HG03196 (cell line): ENCODE measurements around the gene DDX31.

Experiments used
- ATAC-seq: cut with Tn5 transposase; IDR thresholded peaks from one replicate; pipeline ENCODE4 v1.9.1; 2021; ENCODE audit not compliant: unreplicated experiment

Gene DDX31

GRCh38 chr9:132637351-132637750, 32.4 kb downstream of the DDX31 start:
- no peak for ATAC-seq

GRCh38 chr9:132634327-132634726, 35.5 kb downstream of the DDX31 start:
- no peak for ATAC-seq

GRCh38 chr9:132632413-132633129, 37.2 kb downstream of the DDX31 start:
- ATAC-seq: no peak

GRCh38 chr9:132631685-132632084, 38.1 kb downstream of the DDX31 start:
- ATAC-seq: no peak

- no peak for ATAC-seq
Observed at GRCh38 chr9:132631280-132631679, 38.5 kb downstream of the DDX31 start.

GRCh38 chr9:132630811-132631210, 39.0 kb downstream of the DDX31 start:
- ATAC-seq: no peak

- no peak for ATAC-seq
Observed at GRCh38 chr9:132630116-132630515, 39.7 kb downstream of the DDX31 start.

- ATAC-seq: no peak
Observed at GRCh38 chr9:132628746-132629145, 41.0 kb downstream of the DDX31 start.

GRCh38 chr9:132627594-132627993, 42.2 kb downstream of the DDX31 start:
- ATAC-seq: no peak

GRCh38 chr9:132627106-132627505, 42.7 kb downstream of the DDX31 start:
- no peak for ATAC-seq

- ATAC-seq: no peak
Observed at GRCh38 chr9:132626285-132626684, 43.5 kb downstream of the DDX31 start.

GRCh38 chr9:132622159-132622558, 47.6 kb downstream of the DDX31 start:
- no peak for ATAC-seq

- ATAC-seq: no peak
Observed at GRCh38 chr9:132616725-132617124, 53.1 kb downstream of the DDX31 start.

GRCh38 chr9:132615774-132616173, 54.0 kb downstream of the DDX31 start:
- no peak for ATAC-seq

- ATAC-seq: no peak
Observed at GRCh38 chr9:132614324-132614723, 55.5 kb downstream of the DDX31 start.

- ATAC-seq: no peak
Observed at GRCh38 chr9:132610661-132611060, 59.1 kb downstream of the DDX31 start.

- ATAC-seq: no peak
Observed at GRCh38 chr9:132609829-132610228, 60.0 kb downstream of the DDX31 start.

GRCh38 chr9:132609184-132609583, 60.6 kb downstream of the DDX31 start:
- no peak for ATAC-seq

- no peak for ATAC-seq
Observed at GRCh38 chr9:132606066-132606465, 63.7 kb downstream of the DDX31 start.

GRCh38 chr9:132605387-132605786, 64.4 kb downstream of the DDX31 start:
- no peak for ATAC-seq

- no peak for ATAC-seq
Observed at GRCh38 chr9:132602207-132602606, 67.6 kb downstream of the DDX31 start.

- no peak for ATAC-seq
Observed at GRCh38 chr9:132600326-132600984, 69.3 kb downstream of the DDX31 start.
